Upper lobe of right lung (tissue), 1 donor: ENCODE measurements around the gene HOXB5. TPM values are rescaled to one million over a fixed set of nuclear protein-coding genes. Genes with fewer than 3 reads are reported as not detected.

ENCODE experiments used
- ATAC-seq: fragments of 200-7000 bp; cut with Tn5 transposase; one replicate; pipeline ENCODE4 v1.9.1; 2020; ENCODE audit warnings: mild to moderate bottlenecking, moderate library complexity
- DNase-seq: peaks from one replicate; pipeline ENCODE4 v3.0.0-alpha.2; 2020
- H3K27ac ChIP-seq: fragments of 200-600 bp; one replicate; pipeline ENCODE4 v1.8.0; 2022
- H3K27me3 ChIP-seq: fragments of 200-600 bp; one replicate; pipeline ENCODE4 v1.8.0; 2022; ENCODE audit warnings: mild to moderate bottlenecking
- H3K36me3 ChIP-seq: fragments of 200-600 bp; one replicate; pipeline ENCODE4 v1.8.0; 2022
- H3K4me1 ChIP-seq: fragments of 200-600 bp; one replicate; pipeline ENCODE4 v1.8.0; 2022
- H3K4me3 ChIP-seq: fragments of 200-600 bp; one replicate; pipeline ENCODE4 v1.8.0; 2022; ENCODE audit warnings: mild to moderate bottlenecking
- H3K9me3 ChIP-seq: fragments of 200-600 bp; one replicate; pipeline ENCODE4 v1.8.0; 2022
- CTCF ChIP-seq: fragments of 200-600 bp; IDR thresholded peaks from one replicate; pipeline ENCODE4 v1.8.0; 2022; ENCODE audit warnings: antibody characterized with exemption
- intact Hi-C: fragments of 100-400 bp; cut with DNase I; formaldehyde crosslinking; loops from one replicate; pipeline ENCODE4 v1.11.0; 2022
- total RNA-seq: library from RNA; stranded (reverse); fragmentation: NEBNext Ultra II Directional; extraction: Animal tissue kit (Norgen Biotek cat#: 25700); gene quantifications from one replicate; pipeline ENCODE4 v1.2.1, GENCODE V29; 2021
- donor health status: DM: no; HTN: yes; CAD: no; lungs with severe emphysema.

Gene HOXB5
- total RNA-seq, 1 donor from 2014 or later: 4.4 TPM

DNA sequence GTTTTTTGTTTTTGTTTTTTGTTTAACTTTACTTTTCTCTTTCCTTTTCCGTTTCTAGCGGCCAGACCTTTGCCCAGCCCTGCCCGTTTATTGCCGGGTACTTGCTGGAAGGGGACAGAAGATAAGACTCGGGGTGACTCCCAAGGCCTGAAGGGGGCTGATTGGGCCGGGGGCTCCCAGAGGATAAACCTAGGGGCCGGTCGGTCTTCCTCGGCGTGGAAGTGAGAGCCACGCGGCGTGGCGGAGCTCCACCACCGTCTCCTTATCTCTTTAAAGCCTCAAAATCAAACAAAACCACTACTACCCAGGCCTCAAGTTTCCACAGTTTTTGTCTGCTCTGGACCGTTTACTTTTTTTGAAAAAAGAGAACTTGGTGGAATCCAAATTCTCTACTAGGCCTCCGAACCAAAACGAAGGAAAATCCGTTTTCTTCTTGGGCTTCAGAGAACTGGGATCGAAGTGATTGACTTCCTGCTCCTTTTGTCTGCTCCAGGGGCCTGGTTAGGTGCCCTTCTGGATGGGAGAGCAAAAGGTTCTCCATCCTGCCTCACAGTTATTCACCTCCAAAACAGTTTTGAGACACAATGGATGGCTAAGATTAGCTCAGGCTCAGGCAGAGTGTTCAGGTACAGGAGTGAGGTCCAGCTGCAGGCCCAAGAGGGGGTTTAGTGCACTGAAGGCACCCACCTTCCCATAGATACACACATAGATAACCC, 41.1 kb upstream of the HOXB5 start:
- no peak for TF ChIP-seq CTCF

DNA sequence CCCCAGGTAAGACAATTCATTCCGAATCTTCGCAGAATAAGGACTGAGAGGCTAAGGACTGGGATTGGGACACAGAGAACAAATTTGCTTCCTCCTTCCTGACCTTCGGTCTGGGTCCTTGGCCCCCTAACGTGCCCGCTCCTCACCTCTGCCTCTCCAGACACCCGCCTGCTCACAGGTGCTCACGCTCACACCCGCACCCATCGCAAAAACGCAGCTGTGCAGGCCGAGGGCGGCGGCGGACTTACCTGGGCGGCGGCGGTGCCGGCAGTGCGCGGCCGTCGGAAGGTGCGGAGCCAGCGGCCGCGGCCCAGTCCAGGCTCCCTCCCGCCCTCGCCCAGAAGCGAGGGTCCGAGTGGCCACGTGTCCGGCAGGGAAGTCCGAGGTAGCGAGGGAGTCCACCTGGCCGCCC, 39.7 kb upstream of the HOXB5 start:
- ATAC-seq (no peak), DNase-seq (no peak)
- no peaks in the 10 kb centered on the region for H3K9me3 ChIP-seq
- H3K36me3 ChIP-seq: no peaks in the 10 kb centered on the region
- peaks cover 100% of the 10 kb centered on the region for H3K27me3 ChIP-seq
- intact Hi-C loops: no loop called here
- no peak overlapping the region for H3K27ac ChIP-seq
- no peaks in the 10 kb centered on the region for H3K4me1 ChIP-seq
- TF ChIP-seq CTCF: no peak
- H3K4me3 ChIP-seq: no peak overlapping the region

More for the DNA sequence above, 41.1 kb upstream of the HOXB5 start:
- peaks cover 100% of the 10 kb centered on the region for H3K27me3 ChIP-seq
- no peaks in the 10 kb centered on the region for H3K9me3 ChIP-seq
- H3K27ac ChIP-seq: no peak overlapping the region
- DNase-seq (peak; percentile 25), ATAC-seq (no peak)
- H3K36me3 ChIP-seq: no peaks in the 10 kb centered on the region
- H3K4me1 ChIP-seq: no peaks in the 10 kb centered on the region
- intact Hi-C loops: no loop called here
- H3K4me3 ChIP-seq: no peak overlapping the region

- ATAC-seq (no peak), DNase-seq (no peak)
- intact Hi-C loops: no loop called here
- no peak for TF ChIP-seq CTCF
- Histone ChIP-seq H3K27me3 (peaks cover 100% of the 10 kb centered on the region), H3K9me3 (no peaks in the 10 kb centered on the region), H3K36me3 (no peaks in the 10 kb centered on the region), H3K27ac (no peak overlapping the region), H3K4me3 (no peak overlapping the region), H3K4me1 (no peaks in the 10 kb centered on the region)
Observed at GRCh38 chr17:48632579-48633265, 39.1 kb upstream of the HOXB5 start.

- H3K36me3 ChIP-seq: no peaks in the 10 kb centered on the region
- peaks cover 100% of the 10 kb centered on the region for H3K27me3 ChIP-seq
- H3K4me3 ChIP-seq: no peak overlapping the region
- DNase-seq (no peak), ATAC-seq (no peak)
- H3K27ac ChIP-seq: no peak overlapping the region
- TF ChIP-seq CTCF: no peak
- H3K9me3 ChIP-seq: no peaks in the 10 kb centered on the region
- no peaks in the 10 kb centered on the region for H3K4me1 ChIP-seq
- intact Hi-C loops: no loop called here
Observed at GRCh38 chr17:48631693-48632578, 38.4 kb upstream of the HOXB5 start.

GRCh38 chr17:48630925-48631692, 37.5 kb upstream of the HOXB5 start:
- Histone ChIP-seq H3K27me3 (peaks cover 100% of the 10 kb centered on the region), H3K4me1 (peaks cover 7% of the 10 kb centered on the region), H3K27ac (no peak overlapping the region), H3K9me3 (no peaks in the 10 kb centered on the region), H3K4me3 (no peak overlapping the region), H3K36me3 (no peaks in the 10 kb centered on the region)
- no peak for DNase-seq
- no peak for TF ChIP-seq CTCF
- ATAC-seq: no peak
- intact Hi-C loops: no loop called here
